Activated CD8-positive, alpha-beta memory T cell treated with anti-CD3 and anti-CD28 coated beads, Interleukin-2, amount 50 U/mL, for 1 hour (primary cell): ENCODE results near the gene ZNF737.
"Not testable (repeated sequence)": the region's sequence is repeated elsewhere in the genome, so short reads cannot be mapped to it uniquely, and the experiment has no call there.

Experiments
- DNase-seq: peaks from one replicate; pipeline ENCODE4 v3.0.0-alpha.2; 2020; ENCODE audit errors: extremely low read depth

ZNF737 gene

DNA sequence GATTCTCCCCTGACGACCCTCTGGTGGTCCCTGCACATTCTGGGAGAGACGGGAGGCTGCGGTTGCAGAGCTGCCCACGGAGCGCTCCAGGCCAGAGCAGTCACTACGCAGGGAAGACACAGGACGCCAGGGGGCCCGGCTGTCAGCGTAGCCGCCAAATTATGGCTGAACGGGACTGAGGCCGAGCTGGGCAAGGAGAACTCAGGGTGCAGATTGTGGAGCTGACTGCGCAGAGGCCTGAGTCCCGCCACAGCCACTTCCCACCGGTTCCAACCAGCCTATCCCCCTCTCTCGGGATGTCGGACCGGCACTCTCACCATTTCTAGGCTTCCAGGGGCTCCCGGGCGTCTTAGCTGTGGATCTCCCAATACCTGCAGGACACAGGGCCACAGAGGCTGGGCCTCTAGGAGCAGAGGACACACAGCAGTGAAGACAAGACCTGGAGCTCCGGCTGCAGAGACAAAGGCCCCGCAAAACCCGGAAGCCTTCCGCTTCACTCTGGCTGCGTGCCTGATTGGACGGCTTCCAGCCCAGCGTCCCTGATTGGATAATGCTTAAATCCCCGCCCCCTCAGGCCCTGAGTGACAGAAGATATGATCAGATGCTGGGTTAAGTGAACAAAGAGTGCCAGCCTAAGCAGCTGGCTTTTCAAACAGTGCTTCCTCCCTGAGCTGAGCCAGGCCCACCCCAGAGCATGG lies at the start of gene ZNF737:
ZNF737 (minus strand) TSS at position 461 of the 698 bp plus-strand sequence; CDS start at position 320, 141 bp downstream.
- peak; percentile 82 for DNase-seq

GRCh38 chr19:20614971-20615370 lies 49.4 kb upstream of the ZNF737 start:
- not testable (repeated sequence) for DNase-seq

GRCh38 chr19:20612711-20613316 lies 47.2 kb upstream of the ZNF737 start:
- no peak for DNase-seq

DNA sequence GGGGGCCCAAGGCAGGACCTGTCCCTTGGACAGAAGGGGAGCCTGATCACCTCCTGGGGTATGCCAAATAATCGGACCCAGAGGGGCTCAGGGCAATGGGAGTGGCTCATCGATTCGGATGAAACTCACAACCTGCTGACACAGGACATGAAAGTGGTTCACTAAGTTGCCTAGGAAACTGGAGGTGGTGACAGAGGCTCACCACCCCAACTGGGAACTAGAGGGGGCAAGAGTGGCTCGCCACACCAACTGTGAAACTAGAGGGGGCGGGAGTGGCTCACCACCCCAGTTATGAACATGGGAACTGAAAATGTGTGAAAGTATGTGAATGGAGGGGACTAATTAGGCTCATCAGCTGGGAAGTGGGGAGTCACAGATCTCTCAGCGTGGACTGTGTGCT lies 46.3 kb upstream of the ZNF737 start:
- DNase-seq, result no peak

GRCh38 chr19:20607943-20608342 lies 42.4 kb upstream of the ZNF737 start:
- DNase-seq, result no peak

- no peak for DNase-seq
These were observed 7.0 kb downstream of the ZNF737 start for GRCh38 chr19:20558571-20558970.

DNA sequence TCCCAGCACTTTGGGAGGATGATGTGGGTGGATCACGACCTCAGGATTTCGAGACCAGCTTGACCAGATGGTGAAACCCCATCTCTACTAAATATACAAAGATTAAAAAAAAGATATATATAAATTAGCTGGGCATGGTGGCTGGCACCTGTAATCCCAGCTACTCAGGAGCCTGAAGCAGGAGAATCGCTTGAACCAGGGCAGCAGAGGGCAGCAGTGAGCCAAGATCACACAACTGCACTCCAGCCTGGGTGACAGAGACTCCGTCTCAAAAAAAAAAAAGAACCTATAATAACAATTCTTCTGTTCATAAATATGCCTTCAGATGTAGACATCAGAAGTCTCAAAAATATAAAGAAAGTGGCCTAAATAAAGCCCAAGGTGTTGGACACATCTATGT lies 7.6 kb downstream of the ZNF737 start:
- DNase-seq, result no peak

DNA sequence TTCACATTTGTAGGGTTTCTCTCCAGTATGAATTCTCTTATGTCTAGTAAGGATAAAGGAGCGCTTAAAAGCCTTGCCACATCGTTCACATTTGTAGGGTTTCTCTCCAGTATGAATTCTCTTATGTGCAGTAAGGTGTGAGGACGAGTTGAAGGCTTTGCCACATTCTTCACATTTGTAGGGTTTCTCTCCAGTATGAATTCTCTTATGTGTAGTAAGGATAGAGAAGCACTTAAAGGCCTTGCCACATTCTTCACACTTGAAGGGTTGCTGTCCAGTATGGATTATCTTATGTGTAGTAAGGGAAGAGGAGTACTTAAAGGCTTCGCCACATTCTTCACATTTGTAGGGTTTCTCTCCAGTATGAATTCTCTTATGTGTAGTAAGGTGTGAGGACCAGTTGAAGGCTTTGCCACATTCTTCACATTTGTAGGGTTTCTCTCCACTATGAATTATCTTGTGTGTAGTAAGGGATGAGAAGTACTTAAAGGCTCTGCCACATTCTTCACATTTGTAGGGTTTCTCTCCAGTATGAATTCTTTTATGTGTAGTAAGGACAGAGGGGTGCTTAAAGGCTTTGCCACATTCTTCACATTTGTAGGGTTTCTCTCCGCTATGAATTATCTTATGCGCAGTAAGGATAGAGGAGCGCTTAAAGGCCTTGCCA lies 20.8 kb downstream of the ZNF737 start:
- not testable (repeated sequence) for DNase-seq

DNA sequence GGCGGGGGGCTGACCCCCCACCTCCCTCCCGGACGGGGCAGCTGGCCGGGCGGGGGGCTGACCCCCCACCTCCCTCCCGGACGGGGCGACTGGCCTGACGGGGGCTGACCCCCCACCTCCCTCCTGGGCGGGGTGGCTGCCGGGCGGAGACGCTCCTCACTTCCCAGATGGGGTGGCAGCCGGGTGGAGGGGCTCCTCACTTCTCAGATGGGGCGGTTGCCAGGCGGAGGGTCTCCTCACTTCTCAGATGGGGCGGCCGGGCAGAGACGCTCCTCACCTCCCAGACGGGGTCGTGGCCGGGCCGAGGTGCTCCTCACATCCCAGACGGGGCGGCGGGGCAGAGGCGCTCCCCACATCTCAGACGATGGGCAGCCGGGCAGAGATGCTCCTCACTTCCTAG lies 35.3 kb downstream of the ZNF737 start:
- not testable (repeated sequence) for DNase-seq

DNA sequence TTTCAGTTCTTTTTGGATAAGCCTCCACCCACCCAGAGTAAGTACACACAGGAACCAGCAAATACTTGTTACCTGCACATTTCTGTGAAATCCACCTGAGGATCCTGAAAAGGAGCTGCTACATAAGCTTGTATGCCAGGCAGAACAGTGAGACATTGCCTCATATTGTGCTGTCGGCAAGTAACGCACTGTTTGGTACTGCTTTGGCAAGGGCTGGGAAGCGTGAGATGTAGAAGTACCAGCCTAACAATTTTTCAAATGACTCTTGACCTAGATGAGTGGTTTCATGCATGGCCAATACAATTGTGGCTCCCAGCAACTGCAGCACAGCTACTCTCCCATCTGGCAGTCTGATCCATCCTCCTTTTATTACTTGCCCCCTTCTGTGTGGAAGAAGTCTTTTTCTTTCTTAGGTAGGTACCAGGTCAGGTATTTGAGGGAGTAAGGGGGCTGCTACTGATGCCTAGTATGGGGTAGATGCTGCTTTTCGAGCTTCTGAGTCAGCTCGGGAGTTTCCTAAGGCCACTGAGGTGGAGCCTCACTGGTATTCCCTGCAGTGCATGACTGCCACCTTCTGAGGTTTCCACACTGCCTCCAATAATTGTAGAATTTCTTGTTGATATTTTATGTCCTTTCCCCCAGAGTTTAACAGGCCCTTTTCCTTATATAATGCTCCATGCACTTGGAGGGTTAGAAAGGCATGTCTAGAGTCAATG lies 52.2 kb downstream of the ZNF737 start:
- DNase-seq, result no peak

DNA sequence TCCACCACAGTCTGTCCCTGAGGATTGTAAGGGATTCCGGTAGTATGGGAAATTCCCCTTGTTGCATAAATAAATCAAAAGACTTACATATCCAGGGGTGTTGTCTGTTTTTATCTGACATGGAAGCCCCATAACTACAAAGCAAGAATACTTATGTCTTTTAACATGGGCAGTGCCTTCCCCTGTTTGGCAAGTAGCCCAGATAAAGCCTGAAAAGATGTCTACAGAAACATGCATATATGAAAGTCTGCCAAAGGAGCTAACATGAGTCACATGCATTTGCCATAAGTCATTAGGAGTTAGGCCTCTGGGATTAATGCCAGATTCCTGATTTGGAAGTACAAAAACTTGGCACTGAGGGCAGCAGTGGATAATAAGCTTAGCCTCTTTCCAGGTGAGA lies 62.1 kb downstream of the ZNF737 start:
- DNase-seq, result no peak
